ENCODE results near the gene NLRP6.

NLRP6 gene

GRCh38 chr11:282630-283360, 4.6 kb downstream of the NLRP6 start:
- no peak for DNase-seq

- no peak for DNase-seq
Observed at GRCh38 chr11:283405-284104, 5.3 kb downstream of the NLRP6 start.

GRCh38 chr11:284105-285020, 6.2 kb downstream of the NLRP6 start:
- no peak for DNase-seq

- DNase-seq, result no peak
Observed at GRCh38 chr11:285021-285893, 7.0 kb downstream of the NLRP6 start.

- DNase-seq, result no peak
Observed at GRCh38 chr11:285894-286220, 7.7 kb downstream of the NLRP6 start.

GRCh38 chr11:286977-287820, 9.0 kb downstream of the NLRP6 start:
- DNase-seq, result peak; percentile 83

- peak; percentile 71 for DNase-seq
Observed at GRCh38 chr11:287821-288477, 9.7 kb downstream of the NLRP6 start.

GRCh38 chr11:288478-289397, 10.5 kb downstream of the NLRP6 start, which contains the start of gene PGGHG:
PGGHG (plus strand) TSS chr11:289126; CDS start chr11:289817, 691 bp downstream.
- no peak for DNase-seq

- peak; percentile 48 for DNase-seq
Observed at GRCh38 chr11:289398-289711, 11.1 kb downstream of the NLRP6 start.

- DNase-seq, result no peak
Observed at GRCh38 chr11:289712-290620, 11.8 kb downstream of the NLRP6 start.

GRCh38 chr11:290621-291231, 12.5 kb downstream of the NLRP6 start:
- no peak for DNase-seq

GRCh38 chr11:291281-292210, 13.3 kb downstream of the NLRP6 start:
- no peak for DNase-seq

GRCh38 chr11:292211-293121, 14.3 kb downstream of the NLRP6 start:
- no peak for DNase-seq

- no peak for DNase-seq
Observed at GRCh38 chr11:293271-293851, 15.2 kb downstream of the NLRP6 start.

- no peak for DNase-seq
Observed at GRCh38 chr11:293852-294661, 15.8 kb downstream of the NLRP6 start.

All from central memory CD4-positive, alpha-beta T cell (primary cell).